HG03354 (cell line): ENCODE measurements around the gene STK39.

ENCODE experiments used
- ATAC-seq: cut with Tn5 transposase; IDR thresholded peaks from one replicate; pipeline ENCODE4 v1.9.1; 2021; ENCODE audit warnings: mild to moderate bottlenecking; ENCODE audit not compliant: unreplicated experiment, poor library complexity, severe bottlenecking

Gene STK39

GRCh38 chr2:168189835-168190569 lies 57.4 kb downstream of the STK39 start:
- no peak for ATAC-seq

DNA sequence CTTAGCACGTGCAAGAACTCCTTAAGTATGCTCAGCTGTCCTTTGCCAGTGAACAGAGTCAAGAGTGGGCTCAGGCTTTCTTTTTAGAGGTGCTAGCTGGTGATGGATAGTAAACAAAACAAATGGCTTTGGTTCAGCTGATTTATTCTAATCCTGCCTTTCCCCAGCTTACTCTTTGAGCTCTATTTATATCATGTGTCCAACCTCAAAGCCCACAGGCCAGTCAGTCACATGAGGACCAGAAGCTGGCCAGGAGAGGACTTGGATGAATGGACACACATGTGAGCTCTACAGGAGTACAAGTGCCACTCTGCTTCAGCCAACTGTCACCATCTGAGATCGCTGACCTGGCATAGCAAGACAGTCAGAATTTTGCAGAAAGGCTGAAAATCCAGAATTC lies 59.4 kb downstream of the STK39 start:
- ATAC-seq, result no peak

DNA sequence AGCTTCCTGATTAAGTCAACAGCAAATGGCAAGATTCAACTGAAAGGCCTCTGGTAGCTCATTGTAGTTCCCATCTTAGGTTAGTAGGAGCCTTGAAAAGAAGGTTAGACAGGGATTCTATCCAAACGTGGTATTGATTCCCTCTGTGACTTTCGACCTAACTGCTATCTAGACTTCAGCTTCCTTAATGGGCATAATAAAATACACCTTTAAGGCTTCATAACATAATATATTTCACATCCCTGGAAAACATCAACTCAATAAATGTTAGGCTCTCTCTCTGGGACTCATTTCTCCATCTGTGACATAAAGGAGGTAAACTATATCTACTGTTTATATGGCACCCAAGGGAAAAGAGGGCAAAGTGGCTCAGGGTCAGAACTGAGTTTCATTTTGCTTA lies 60.9 kb downstream of the STK39 start:
- no peak for ATAC-seq

GRCh38 chr2:168185583-168186274 lies 61.7 kb downstream of the STK39 start:
- ATAC-seq, result no peak

- no peak for ATAC-seq
Measured at GRCh38 chr2:168184681-168185513, 62.5 kb downstream of the STK39 start.

DNA sequence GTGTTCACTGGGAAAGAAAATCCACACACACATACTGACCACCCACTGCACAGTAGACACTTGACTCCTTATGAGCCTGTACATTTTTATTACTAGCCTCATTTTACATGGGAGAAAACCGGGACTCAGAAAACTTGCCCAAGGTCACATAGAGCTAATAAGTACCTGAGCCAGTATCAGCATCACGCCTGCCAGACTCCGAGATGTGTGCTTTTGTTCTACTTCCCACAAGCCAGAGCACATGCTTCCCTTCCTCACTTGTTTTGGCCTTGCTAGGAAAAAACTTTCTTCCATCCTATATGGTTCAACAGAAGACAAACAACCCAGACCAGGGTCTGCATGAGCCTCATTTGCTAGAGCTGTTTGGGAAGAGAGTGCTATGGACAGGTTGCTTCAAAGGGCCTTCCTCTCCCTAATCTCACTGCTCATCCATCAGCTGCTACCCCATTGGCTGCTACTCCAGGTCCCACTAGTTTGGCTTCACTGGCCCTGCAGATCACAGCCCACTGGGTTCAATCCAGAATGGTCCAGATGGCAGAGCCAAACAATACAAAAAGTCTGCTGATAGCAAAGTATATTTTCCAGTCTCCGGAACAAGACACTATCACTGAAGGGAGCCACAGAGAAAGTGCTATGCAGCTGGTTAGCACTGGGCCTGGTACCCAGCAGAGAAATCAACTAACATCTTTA lies 63.9 kb downstream of the STK39 start:
- no peak for ATAC-seq

- no peak for ATAC-seq
Measured at GRCh38 chr2:168182550-168183249, 64.7 kb downstream of the STK39 start.

GRCh38 chr2:168181825-168182224 lies 65.6 kb downstream of the STK39 start:
- ATAC-seq, result no peak

- ATAC-seq, result no peak
Measured at GRCh38 chr2:168180914-168181313, 66.5 kb downstream of the STK39 start.

- no peak for ATAC-seq
Measured at GRCh38 chr2:168180483-168180882, 66.9 kb downstream of the STK39 start.

GRCh38 chr2:168179592-168179991 lies 67.8 kb downstream of the STK39 start:
- ATAC-seq, result no peak

- no peak for ATAC-seq
Measured at GRCh38 chr2:168178520-168179324, 68.7 kb downstream of the STK39 start.

GRCh38 chr2:168176402-168176801 lies 71.0 kb downstream of the STK39 start:
- no peak for ATAC-seq

GRCh38 chr2:168175469-168175868 lies 71.9 kb downstream of the STK39 start:
- no peak for ATAC-seq

DNA sequence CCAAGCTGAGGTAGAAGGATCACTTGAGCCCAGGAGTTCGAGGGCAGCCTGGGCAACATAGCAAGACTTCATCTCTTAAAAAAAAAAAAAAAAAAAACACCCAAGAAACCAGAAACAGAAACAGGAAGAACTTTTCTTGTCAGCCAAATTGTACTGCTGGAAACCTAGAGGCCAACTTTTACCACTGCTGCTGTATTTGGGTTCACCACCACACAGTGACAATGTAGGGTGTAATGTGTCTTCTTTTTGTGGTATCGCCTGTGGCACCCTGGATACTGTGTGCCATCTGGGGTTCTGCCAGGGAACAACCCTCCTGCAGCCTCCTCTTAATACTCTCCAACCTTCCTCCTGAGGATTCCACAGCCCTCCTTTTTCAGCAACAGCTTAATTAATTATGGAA lies 72.6 kb downstream of the STK39 start:
- no peak for ATAC-seq

DNA sequence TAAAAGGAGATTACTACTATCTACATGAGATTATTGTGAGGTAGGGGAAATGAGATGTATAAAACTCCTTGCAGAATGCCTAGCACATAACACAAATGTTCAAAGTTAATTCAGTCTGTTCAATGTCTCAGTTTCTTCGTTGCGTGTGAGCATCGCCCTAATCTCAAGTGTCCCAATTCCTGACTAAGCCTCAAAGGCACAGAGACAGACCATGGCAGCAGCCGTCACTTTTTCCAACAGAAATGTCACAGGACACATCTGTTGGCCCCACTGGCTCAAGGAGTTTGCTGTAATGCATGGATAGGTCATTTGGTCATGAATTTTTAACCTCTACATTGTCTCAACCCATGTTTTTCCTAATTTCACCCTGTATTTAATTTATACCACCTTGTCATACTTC lies 75.3 kb downstream of the STK39 start:
- no peak for ATAC-seq

DNA sequence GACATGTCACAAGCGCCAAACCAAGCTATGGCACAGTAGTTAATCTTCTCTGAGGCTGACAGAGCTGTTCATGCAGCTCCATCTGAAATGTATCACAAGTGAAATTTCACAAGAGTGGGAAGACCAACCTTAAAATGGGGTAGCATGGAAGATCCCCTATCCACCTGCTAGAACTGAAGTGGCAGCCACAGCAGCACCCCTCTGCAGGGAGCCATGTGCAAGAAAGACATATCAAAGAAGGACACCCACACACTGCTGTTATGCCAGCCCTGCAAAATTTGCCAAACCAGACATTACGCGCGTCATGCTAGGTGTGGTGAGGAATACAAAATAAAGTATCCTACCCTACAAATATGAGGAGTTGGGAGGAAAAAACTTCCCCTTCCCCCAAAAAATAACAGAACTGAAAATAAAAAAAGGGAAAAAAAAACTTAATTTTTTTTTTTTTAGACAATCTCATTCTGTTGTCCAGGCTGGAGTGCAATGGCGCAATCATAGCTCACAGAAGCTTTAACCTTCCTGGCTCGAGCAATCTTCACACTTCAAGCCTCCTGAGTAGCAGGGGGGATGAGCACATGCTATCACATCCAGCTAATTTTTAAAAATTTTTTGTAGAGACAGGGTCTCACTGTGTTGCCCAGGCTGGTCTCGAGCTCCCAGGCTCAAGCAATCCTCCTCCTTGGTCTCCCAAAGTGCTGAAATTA lies 76.2 kb downstream of the STK39 start:
- no peak for ATAC-seq

DNA sequence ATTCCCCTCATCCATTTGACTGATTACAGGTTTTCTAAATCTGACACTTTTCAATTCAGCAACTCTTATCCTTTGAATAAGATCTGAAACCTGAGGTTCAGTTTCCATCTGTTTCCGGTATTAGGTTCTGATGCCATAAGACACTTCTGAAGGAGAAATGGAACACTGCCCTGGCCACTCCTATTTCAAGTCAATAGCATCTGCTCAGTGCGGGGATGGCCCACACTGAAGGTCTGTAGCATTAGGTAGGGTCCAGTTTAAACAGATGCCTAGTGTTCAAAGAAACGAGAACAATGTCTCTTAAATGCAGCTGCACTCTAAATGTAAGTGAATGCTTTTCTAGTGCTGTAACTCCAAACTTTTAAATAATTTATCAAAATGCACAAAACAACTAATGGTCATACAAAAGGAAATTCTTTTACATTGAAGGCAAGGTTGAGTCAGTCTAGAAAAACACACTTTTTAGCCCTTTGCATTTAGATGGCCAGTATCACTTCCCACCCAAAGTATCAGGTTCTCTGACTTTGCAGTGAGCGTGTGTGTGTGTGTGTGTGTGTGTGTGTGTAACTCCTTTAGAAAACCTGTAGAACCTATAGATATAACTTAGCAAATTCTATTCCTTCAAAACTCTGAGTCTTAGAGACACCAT lies 78.2 kb downstream of the STK39 start:
- ATAC-seq, result no peak
